Esophagus muscularis mucosa (tissue), 3 donors: ENCODE data around the gene YWHAG.

Source experiments
- POLR2AphosphoS5 ChIP-seq, 2 donors: sonication (generic); formaldehyde crosslinking; IDR thresholded peaks; one replicate each; pipeline ENCODE4 v1.6.1; 2017; ENCODE audit warnings: antibody characterized with exemption in 2 of 2
- TF ChIP-seq, protein P1 (sequence below), 3 experiments: fragments of 200-600 bp in 2 of 3; fragments of 450-650 bp in 1 of 3; sonication (generic) in 2 of 3; IDR thresholded peaks; one replicate each; pipeline ENCODE4 v1.5.1; 2017 to 2019; ENCODE audit warnings: antibody characterized with exemption in 3 of 3, mild to moderate bottlenecking in 2 of 3, moderate library complexity in 1 of 3

- TF ChIP-seq, protein P1, sequence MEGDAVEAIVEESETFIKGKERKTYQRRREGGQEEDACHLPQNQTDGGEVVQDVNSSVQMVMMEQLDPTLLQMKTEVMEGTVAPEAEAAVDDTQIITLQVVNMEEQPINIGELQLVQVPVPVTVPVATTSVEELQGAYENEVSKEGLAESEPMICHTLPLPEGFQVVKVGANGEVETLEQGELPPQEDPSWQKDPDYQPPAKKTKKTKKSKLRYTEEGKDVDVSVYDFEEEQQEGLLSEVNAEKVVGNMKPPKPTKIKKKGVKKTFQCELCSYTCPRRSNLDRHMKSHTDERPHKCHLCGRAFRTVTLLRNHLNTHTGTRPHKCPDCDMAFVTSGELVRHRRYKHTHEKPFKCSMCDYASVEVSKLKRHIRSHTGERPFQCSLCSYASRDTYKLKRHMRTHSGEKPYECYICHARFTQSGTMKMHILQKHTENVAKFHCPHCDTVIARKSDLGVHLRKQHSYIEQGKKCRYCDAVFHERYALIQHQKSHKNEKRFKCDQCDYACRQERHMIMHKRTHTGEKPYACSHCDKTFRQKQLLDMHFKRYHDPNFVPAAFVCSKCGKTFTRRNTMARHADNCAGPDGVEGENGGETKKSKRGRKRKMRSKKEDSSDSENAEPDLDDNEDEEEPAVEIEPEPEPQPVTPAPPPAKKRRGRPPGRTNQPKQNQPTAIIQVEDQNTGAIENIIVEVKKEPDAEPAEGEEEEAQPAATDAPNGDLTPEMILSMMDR (IDR thresholded peaks at IDR 0.05): no peak
- TF ChIP-seq POLR2AphosphoS5 (IDR thresholded peaks at IDR 0.05): no peak
These were observed 80.3 kb downstream of the YWHAG start for GRCh38 chr7:76278540-76278939.
